ENCODE measurements around the gene BBLN. TPM values are rescaled to one million over a fixed set of nuclear protein-coding genes. Genes with fewer than 3 reads are reported as not detected.

Gene BBLN
- total and polyA plus RNA-seq, 4 donors, result 13.4 to 42.1 (median 32.3) TPM

- peaks cover 8 to 13% (median 10%) of the 10 kb centered on the region in 4 donors for H3K4me1 ChIP-seq (ENCODE audit: control insufficient read depth in 4 of 4, insufficient read depth in 4 of 4, low read length in 3 of 4)
- no peaks in the 10 kb centered on the region for H3K36me3 ChIP-seq (ENCODE audit: control insufficient read depth in 4 of 4, insufficient read depth in 3 of 4, low read depth in 1 of 4, low read length in 3 of 4)
- 96% methylated on average over 13 of the region's 13 CpGs for WGBS
- DNase-seq (ENCODE audit: low spot score), result no peak
- no peaks in the 10 kb centered on the region for H3K27me3 ChIP-seq (ENCODE audit: control insufficient read depth in 4 of 4, insufficient read depth in 4 of 4, low read length in 3 of 4)
- no peak for TF ChIP-seq GABPA (IDR thresholded peaks at IDR 0.05 in 1 of 2, conservative IDR thresholded peaks at IDR 0.05 in 1 of 2)
- TF ChIP-seq RXRA (IDR thresholded peaks at IDR 0.05), result no peak
- TF ChIP-seq FOXA2 (IDR thresholded peaks at IDR 0.05), result no peak
- TF ChIP-seq REST (IDR thresholded peaks at IDR 0.05), result no peak
- TF ChIP-seq RAD21 (IDR thresholded peaks at IDR 0.05), result no peak
- TF ChIP-seq CTCF (IDR thresholded peaks at IDR 0.05; ENCODE audit: low read depth, low read length, missing input control), result no peak
- no peak for TF ChIP-seq ZBTB33 (IDR thresholded peaks at IDR 0.05)
- H3K27ac ChIP-seq (ENCODE audit: low read depth in 1 of 2, low read length in 2 of 2), result no peak overlapping the region
- no peak overlapping the region for H3K4me3 ChIP-seq (ENCODE audit: low read depth in 1 of 3, low read length in 3 of 3)
- H3K9ac ChIP-seq (ENCODE audit: low read depth in 1 of 2, low read length in 2 of 2), result no peak overlapping the region
- H3K9me3 ChIP-seq (ENCODE audit: control insufficient read depth in 4 of 4, low read length in 3 of 4), result no peaks in the 10 kb centered on the region
Measured at GRCh38 chr9:128152133-128153059, 7.7 kb upstream of the BBLN start.

- peaks cover 8 to 13% (median 10%) of the 10 kb centered on the region in 4 donors for H3K4me1 ChIP-seq (ENCODE audit: control insufficient read depth in 4 of 4, insufficient read depth in 4 of 4, low read length in 3 of 4)
- no peak for TF ChIP-seq SP1 (IDR thresholded peaks at IDR 0.05)
- no peak for TF ChIP-seq HNF4A (conservative IDR thresholded peaks at IDR 0.05)
- H3K27me3 ChIP-seq (ENCODE audit: control insufficient read depth in 4 of 4, insufficient read depth in 4 of 4, low read length in 3 of 4), result no peaks in the 10 kb centered on the region
- no peak overlapping the region for H3K9ac ChIP-seq (ENCODE audit: low read depth in 1 of 2, low read length in 2 of 2)
- 89% methylated on average over 26 of the region's 26 CpGs for WGBS
- no peaks in the 10 kb centered on the region for H3K9me3 ChIP-seq (ENCODE audit: control insufficient read depth in 4 of 4, low read length in 3 of 4)
- no peak for DNase-seq (ENCODE audit: low spot score)
- no peak overlapping the region for H3K27ac ChIP-seq (ENCODE audit: low read depth in 1 of 2, low read length in 2 of 2)
- no peak overlapping the region for H3K4me3 ChIP-seq (ENCODE audit: low read depth in 1 of 3, low read length in 3 of 3)
- H3K36me3 ChIP-seq (ENCODE audit: control insufficient read depth in 4 of 4, insufficient read depth in 3 of 4, low read depth in 1 of 4, low read length in 3 of 4), result no peaks in the 10 kb centered on the region
Measured at GRCh38 chr9:128153060-128153946, 6.8 kb upstream of the BBLN start.

Data from liver (tissue), 9 donors.